GM19468 (cell line): ENCODE results near the gene COX6A1.

Experiments
- ATAC-seq: cut with Tn5 transposase; IDR thresholded peaks from one replicate; pipeline ENCODE4 v1.9.1; 2021; ENCODE audit warnings: mild to moderate bottlenecking, moderate library complexity, moderate number of reproducible peaks; ENCODE audit not compliant: unreplicated experiment; ENCODE audit errors: extremely low read depth

The COX6A1 gene

DNA sequence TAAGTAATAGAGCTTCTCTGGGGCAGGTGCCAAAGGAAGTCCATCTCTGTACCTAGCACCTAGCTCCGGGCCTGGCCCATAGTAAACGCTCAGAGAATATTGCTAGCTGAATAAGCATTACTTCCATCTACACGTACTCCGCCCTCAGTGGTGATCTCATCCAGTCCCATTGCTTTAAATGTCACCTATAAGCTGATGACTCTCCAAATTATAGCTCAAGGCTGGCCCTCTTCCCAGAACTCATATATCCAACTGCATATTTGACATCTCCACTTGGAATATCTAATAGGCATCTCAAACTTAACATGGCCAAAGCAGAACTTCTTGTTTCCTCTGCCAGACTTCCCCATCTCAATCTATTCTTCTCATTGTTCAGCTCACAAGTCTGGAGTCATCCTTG is 51.1 kb downstream of the COX6A1 start:
- ATAC-seq = no peak

DNA sequence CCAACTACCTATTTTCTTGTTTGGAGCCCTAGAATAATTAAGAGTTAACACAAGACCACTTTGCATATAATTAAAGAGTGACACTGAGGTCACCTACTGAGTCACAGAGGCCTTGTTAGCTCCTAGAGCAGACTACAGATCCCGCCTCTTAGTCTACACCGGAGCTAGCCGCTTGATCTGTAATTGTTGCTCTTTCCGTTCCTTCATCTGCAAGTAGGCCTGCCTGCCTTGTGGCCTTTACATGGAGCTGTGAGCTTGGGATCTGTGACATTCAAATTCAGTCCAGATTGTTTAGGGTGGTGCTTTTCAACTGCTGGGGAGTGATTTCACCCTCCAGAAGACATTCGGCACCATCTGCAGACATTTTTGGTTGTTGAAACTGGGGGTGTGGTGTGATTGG is 52.4 kb downstream of the COX6A1 start:
- no peak for ATAC-seq
